ENCODE measurements around the gene PIK3C2G. TPM values are rescaled to one million over a fixed set of nuclear protein-coding genes. Genes with fewer than 3 reads are reported as not detected.

Gene PIK3C2G
- total RNA-seq, 1 experiment from 2014 or later, result not detected

DNA sequence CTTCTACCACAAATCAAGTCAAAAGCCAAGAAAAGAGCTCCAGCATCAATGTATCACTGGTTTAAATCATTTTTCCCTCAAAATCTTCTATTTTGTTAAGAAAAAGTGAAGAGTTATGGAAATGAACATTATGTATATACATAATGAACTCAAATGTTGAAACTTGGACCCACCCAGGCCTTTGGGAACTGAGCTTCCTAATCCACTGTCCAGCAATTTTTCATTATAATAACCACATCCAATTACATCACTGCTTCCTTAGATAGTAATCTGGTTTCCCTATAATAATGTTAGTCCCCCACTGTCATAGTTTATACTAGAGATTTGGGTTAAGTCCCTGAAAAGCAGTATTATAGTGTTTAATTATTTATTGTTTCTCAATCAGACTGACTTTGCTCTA, 170.9 kb downstream of the PIK3C2G start:
- no TSS peak for BruUV-seq (replicated peaks)
- Histone ChIP-seq H3K9me3 (ENCODE audit: low read depth, low read length, poor library complexity, severe bottlenecking) (no peaks in the 10 kb centered on the region), H3K4me1 (ENCODE audit: insufficient read depth, low read length, poor library complexity, severe bottlenecking) (no peaks in the 10 kb centered on the region), H3K4me3 (ENCODE audit: low read depth, low read length, poor library complexity, severe bottlenecking) (no peak overlapping the region), H3K27me3 (replicated peaks; ENCODE audit: insufficient read depth, low read depth, low read length, poor library complexity) (no peaks in the 10 kb centered on the region), H3K27ac (ENCODE audit: low read depth, low read length, poor library complexity, severe bottlenecking) (no peak overlapping the region), H3K36me3 (ENCODE audit: insufficient read depth, low read length, poor library complexity, severe bottlenecking) (no peaks in the 10 kb centered on the region)
- no peak for DNase-seq (ENCODE audit: low spot score)
- intact Hi-C loops (cut with micrococcal nuclease; ENCODE audit: unreplicated experiment), result loop anchor here (10.0 kb wide), 1 partner anchor 753 kb away; no protein-coding TSS in a partner anchor
- TF ChIP-seq, protein P1, sequence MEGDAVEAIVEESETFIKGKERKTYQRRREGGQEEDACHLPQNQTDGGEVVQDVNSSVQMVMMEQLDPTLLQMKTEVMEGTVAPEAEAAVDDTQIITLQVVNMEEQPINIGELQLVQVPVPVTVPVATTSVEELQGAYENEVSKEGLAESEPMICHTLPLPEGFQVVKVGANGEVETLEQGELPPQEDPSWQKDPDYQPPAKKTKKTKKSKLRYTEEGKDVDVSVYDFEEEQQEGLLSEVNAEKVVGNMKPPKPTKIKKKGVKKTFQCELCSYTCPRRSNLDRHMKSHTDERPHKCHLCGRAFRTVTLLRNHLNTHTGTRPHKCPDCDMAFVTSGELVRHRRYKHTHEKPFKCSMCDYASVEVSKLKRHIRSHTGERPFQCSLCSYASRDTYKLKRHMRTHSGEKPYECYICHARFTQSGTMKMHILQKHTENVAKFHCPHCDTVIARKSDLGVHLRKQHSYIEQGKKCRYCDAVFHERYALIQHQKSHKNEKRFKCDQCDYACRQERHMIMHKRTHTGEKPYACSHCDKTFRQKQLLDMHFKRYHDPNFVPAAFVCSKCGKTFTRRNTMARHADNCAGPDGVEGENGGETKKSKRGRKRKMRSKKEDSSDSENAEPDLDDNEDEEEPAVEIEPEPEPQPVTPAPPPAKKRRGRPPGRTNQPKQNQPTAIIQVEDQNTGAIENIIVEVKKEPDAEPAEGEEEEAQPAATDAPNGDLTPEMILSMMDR (conservative IDR thresholded peaks at IDR 0.05; ENCODE audit: low read depth, low read length), result no peak
- TF ChIP-seq EZH2 (IDR thresholded peaks at IDR 0.05; ENCODE audit: borderline replicate concordance, low read depth, low read length, poor library complexity, severe bottlenecking), result no peak
- CTCF ChIA-PET, result no interaction called here
- POLR2A ChIA-PET (ENCODE audit: low non-redundant PET), result no interaction called here

DNA sequence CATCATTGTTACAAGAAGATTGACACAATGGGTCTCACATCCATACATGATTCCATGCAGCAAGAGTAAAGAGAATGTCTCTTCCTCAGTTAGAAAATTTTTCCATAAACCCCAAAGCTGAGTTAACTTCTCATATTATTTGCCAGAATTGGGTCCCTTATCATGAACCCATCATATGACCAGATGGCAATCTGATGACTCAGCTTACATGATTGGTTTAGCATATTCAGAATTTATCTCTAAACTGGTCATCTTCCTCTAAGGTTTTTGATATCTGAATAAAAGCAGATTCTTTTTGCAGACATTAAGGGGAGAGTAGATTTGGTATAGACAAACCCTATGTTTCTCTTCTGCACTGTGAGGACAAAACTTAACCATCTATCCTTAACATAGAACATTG, 174.9 kb downstream of the PIK3C2G start:
- Histone ChIP-seq H3K4me3 (ENCODE audit: low read depth, low read length, poor library complexity, severe bottlenecking) (no peak overlapping the region), H3K4me1 (ENCODE audit: insufficient read depth, low read length, poor library complexity, severe bottlenecking) (no peaks in the 10 kb centered on the region), H3K27me3 (replicated peaks; ENCODE audit: insufficient read depth, low read depth, low read length, poor library complexity) (no peaks in the 10 kb centered on the region), H3K9me3 (ENCODE audit: low read depth, low read length, poor library complexity, severe bottlenecking) (no peaks in the 10 kb centered on the region), H3K27ac (ENCODE audit: low read depth, low read length, poor library complexity, severe bottlenecking) (no peak overlapping the region), H3K36me3 (ENCODE audit: insufficient read depth, low read length, poor library complexity, severe bottlenecking) (no peaks in the 10 kb centered on the region)
- intact Hi-C loops (cut with micrococcal nuclease; ENCODE audit: unreplicated experiment), result loop anchor here (10.0 kb wide), 1 partner anchor 749 kb away; no protein-coding TSS in a partner anchor
- TF ChIP-seq EZH2 (IDR thresholded peaks at IDR 0.05; ENCODE audit: borderline replicate concordance, low read depth, low read length, poor library complexity, severe bottlenecking), result no peak
- TF ChIP-seq, protein P1 (conservative IDR thresholded peaks at IDR 0.05; ENCODE audit: low read depth, low read length), result no peak
- ChIA-PET POLR2A (ENCODE audit: low non-redundant PET) (no interaction called here), CTCF (no interaction called here)
- BruUV-seq (replicated peaks), result no TSS peak
- DNase-seq (ENCODE audit: low spot score), result no peak

DNA sequence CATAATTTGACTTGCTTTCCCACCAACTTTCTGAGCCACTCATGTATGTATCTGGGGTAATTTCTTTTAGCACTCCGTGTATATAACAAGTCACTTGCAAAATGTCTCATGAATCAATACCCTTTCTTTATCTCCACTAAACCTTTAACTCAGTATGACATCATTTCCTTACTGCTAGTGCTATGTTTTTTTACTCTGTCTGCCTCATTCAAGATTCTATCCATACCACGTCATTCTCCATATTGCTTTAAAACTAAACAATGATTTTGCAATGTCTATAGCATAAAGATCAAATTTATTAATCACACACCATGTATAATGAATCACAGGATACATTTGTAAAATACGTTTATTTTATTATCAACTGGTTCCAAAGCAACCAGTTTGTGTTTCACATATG, 178.2 kb downstream of the PIK3C2G start:
- intact Hi-C loops (cut with micrococcal nuclease; ENCODE audit: unreplicated experiment), result loop anchor here (10.0 kb wide), 1 partner anchor 745 kb away; no protein-coding TSS in a partner anchor
- BruUV-seq (replicated peaks), result no TSS peak
- Histone ChIP-seq H3K9me3 (ENCODE audit: low read depth, low read length, poor library complexity, severe bottlenecking) (no peaks in the 10 kb centered on the region), H3K36me3 (ENCODE audit: insufficient read depth, low read length, poor library complexity, severe bottlenecking) (no peaks in the 10 kb centered on the region), H3K27ac (ENCODE audit: low read depth, low read length, poor library complexity, severe bottlenecking) (no peak overlapping the region), H3K4me1 (ENCODE audit: insufficient read depth, low read length, poor library complexity, severe bottlenecking) (no peaks in the 10 kb centered on the region), H3K4me3 (ENCODE audit: low read depth, low read length, poor library complexity, severe bottlenecking) (no peak overlapping the region), H3K27me3 (replicated peaks; ENCODE audit: insufficient read depth, low read depth, low read length, poor library complexity) (no peaks in the 10 kb centered on the region)
- DNase-seq (ENCODE audit: low spot score), result no peak
- ChIA-PET POLR2A (ENCODE audit: low non-redundant PET) (no interaction called here), CTCF (no interaction called here)
- TF ChIP-seq, protein P1 (conservative IDR thresholded peaks at IDR 0.05; ENCODE audit: low read depth, low read length), result no peak
- TF ChIP-seq EZH2 (IDR thresholded peaks at IDR 0.05; ENCODE audit: borderline replicate concordance, low read depth, low read length, poor library complexity, severe bottlenecking), result no peak

All from A673 (cell line).